Cardiac muscle cell (in vitro differentiated cells and primary cell): Measurements from ENCODE around the gene ALKBH3. TPM values are rescaled to one million over a fixed set of nuclear protein-coding genes. Genes with fewer than 3 reads are reported as not detected.

Source experiments
- DNase-seq, 2 donors: peaks; one replicate each; pipeline versions ENCODE4 v3.0.0 to v3.0.0-alpha.2; 2010 to 2017; ENCODE audit warnings: low read depth in 1 of 2, low spot score in 1 of 2
- H3K27ac ChIP-seq: fragments of 200-600 bp; sonication (generic); 2 replicates; pipeline ENCODE4 v1.5.1; 2016
- H3K27me3 ChIP-seq: fragments of 200-600 bp; sonication (generic); 2 replicates; pipeline ENCODE4 v1.6.0; 2016; ENCODE audit warnings: control low read depth
- H3K36me3 ChIP-seq: fragments of 200-600 bp; sonication (generic); 2 replicates; pipeline ENCODE4 v1.5.1; 2016; ENCODE audit warnings: control low read depth
- H3K4me1 ChIP-seq: fragments of 200-600 bp; sonication (generic); 2 replicates; pipeline ENCODE4 v1.8.1; 2017; ENCODE audit warnings: low read depth, mild to moderate bottlenecking, mixed run types
- H3K4me3 ChIP-seq: fragments of 200-600 bp; sonication (generic); 2 replicates; pipeline ENCODE4 v1.5.1; 2016; ENCODE audit warnings: mild to moderate bottlenecking
- H3K9me3 ChIP-seq: fragments of 200-600 bp; sonication (generic); 2 replicates; pipeline ENCODE4 v1.5.1; 2017; ENCODE audit warnings: low read depth, mild to moderate bottlenecking, control low read depth
- CTCF ChIP-seq: IDR thresholded peaks from 2 replicates; pipeline ENCODE4 v1.5.1; 2012; ENCODE audit warnings: low read depth, mild to moderate bottlenecking, low read length
- polyA plus RNA-seq: library from polyadenylated mRNA; unstranded; fragments of >200 nt; fragmentation: Nextera tagmentation; extraction: Ambion mirVana; gene quantifications from 2 replicates; pipeline ENCODE4 v1.2.1, GENCODE V29; 2016
- total RNA-seq: library from RNA; depleted of rRNA; stranded (reverse); fragments of >200 nt; gene quantifications from 2 replicates; pipeline ENCODE4 v1.2.3, GENCODE V29; 2016

ALKBH3 gene
- total and polyA plus RNA-seq, 2 experiments from 2014 or later = 25.0 to 26.4 TPM

GRCh38 chr11:43905813-43906241 lies 25.2 kb downstream of the ALKBH3 start:
- no peaks in the 10 kb centered on the region for H3K27me3 ChIP-seq
- no peaks in the 10 kb centered on the region for H3K4me1 ChIP-seq
- peaks cover 18% of the 10 kb centered on the region for H3K36me3 ChIP-seq
- no peak overlapping the region for H3K4me3 ChIP-seq
- no peaks in the 10 kb centered on the region for H3K9me3 ChIP-seq
- DNase-seq = peak in 1 of 2 donors; percentile 89
- TF ChIP-seq CTCF = no peak
- H3K27ac ChIP-seq = no peak overlapping the region

DNA sequence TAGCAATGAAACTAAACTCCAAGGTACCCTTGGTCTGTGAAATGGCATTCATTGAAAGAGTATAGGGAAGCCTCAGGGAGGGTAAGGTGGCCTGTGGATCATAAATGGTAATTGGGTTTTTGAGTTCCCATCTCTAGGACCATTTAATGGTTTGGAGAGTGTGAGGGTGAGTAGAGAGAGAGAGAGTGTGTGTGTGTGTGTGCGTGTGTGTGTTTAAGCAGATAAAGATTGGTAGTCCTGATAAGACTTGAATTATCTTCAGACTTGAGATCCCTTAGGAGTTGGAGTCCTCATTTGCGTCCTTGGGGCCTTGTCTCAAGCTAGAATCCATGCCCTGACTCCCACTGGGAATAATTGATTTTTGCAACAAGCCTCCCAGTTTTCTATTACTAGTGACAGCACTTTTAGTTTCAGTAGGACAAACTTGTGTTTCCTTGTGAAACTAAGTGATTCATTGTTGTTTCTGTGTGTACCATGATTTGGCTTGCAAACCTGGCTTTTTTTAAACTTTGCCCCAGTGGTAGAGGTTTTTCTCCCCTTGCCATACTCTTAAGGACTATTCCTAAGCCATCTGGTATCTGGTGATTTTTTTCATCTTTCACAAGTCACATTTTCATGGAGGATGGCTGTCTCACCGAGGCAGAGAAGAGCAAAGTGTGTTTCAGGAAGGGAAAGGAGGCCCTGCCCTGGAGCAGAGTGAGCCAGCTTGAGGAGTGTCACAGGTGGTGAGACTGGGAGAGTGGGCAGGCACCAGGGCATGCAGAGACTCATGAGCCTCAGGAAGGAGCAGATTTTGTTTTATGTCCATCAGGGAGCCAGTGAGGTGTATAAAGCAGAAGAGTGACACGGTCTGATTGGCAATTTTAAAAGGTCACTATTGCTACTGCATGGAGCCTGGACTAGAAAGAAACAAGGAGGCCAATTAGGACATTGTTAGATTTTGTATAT lies 26.7 kb downstream of the ALKBH3 start:
- no peak for DNase-seq
- no peak for TF ChIP-seq CTCF

GRCh38 chr11:43908191-43908590 lies 27.6 kb downstream of the ALKBH3 start:
- no peak for DNase-seq
- H3K27me3 ChIP-seq = no peaks in the 10 kb centered on the region
- no peak overlapping the region for H3K4me3 ChIP-seq
- peaks cover 6% of the 10 kb centered on the region for H3K36me3 ChIP-seq
- no peaks in the 10 kb centered on the region for H3K4me1 ChIP-seq
- H3K9me3 ChIP-seq = no peaks in the 10 kb centered on the region
- no peak for TF ChIP-seq CTCF
- no peak overlapping the region for H3K27ac ChIP-seq

More for the DNA sequence above, 26.7 kb downstream of the ALKBH3 start:
- H3K27ac ChIP-seq = no peak overlapping the region
- H3K27me3 ChIP-seq = no peaks in the 10 kb centered on the region
- H3K4me3 ChIP-seq = no peak overlapping the region
- H3K36me3 ChIP-seq = peaks cover 9% of the 10 kb centered on the region
- no peaks in the 10 kb centered on the region for H3K9me3 ChIP-seq
- no peaks in the 10 kb centered on the region for H3K4me1 ChIP-seq

GRCh38 chr11:43908683-43909082 lies 28.1 kb downstream of the ALKBH3 start:
- Histone ChIP-seq H3K4me3 (no peak overlapping the region), H3K36me3 (peaks cover 6% of the 10 kb centered on the region), H3K9me3 (no peaks in the 10 kb centered on the region), H3K27ac (no peak overlapping the region), H3K27me3 (no peaks in the 10 kb centered on the region), H3K4me1 (no peaks in the 10 kb centered on the region)
- no peak for DNase-seq
- no peak for TF ChIP-seq CTCF

DNA sequence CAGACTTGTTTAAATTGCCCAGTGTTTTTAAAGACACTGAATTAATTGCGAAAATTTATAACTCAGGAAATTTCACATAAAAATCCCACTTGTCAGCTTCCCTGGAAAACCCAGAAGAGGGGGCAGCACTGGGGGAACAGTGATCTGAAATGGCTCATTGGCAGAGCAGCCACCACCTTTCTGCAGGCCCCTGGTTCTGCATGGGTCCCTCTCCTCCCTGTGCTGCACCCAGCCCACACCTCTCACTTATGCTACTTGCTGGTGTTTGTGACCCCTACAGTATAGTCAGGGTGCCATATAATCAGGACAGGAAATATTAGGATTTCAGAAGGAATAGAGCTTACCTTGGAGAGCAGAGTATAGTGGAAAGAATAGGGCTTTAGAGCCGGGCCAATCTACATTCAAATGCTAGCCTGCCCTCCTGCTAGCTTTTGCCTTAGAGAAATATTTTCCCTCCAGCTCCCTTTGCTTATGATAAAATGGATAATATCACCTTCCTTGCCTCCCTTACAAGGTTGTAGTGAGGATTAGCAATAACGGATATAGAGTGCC lies 33.3 kb downstream of the ALKBH3 start:
- H3K4me3 ChIP-seq = no peak overlapping the region
- no peaks in the 10 kb centered on the region for H3K4me1 ChIP-seq
- no peak overlapping the region for H3K27ac ChIP-seq
- no peak for TF ChIP-seq CTCF
- DNase-seq = no peak
- no peaks in the 10 kb centered on the region for H3K9me3 ChIP-seq
- peaks cover 3% of the 10 kb centered on the region for H3K36me3 ChIP-seq
- H3K27me3 ChIP-seq = no peaks in the 10 kb centered on the region
